Fibroblast of lung (primary cell): ENCODE measurements around the gene TBC1D8. TPM values are rescaled to one million over a fixed set of nuclear protein-coding genes. Genes with fewer than 3 reads are reported as not detected.

Experiments used
- DNase-seq, 2 donors: peaks; one replicate each; pipeline versions ENCODE4 v3.0.0 to v3.0.0-alpha.2; 2010; ENCODE audit warnings: low read depth in 2 of 2
- H2AFZ ChIP-seq: 2 replicates; pipeline ENCODE4 v1.5.1; 2012; ENCODE audit warnings: low read length, control low read depth, inconsistent platforms
- H3K27ac ChIP-seq: 2 replicates; pipeline ENCODE4 v1.5.1; 2011; ENCODE audit warnings: low read length, control low read depth; ENCODE audit not compliant: insufficient read depth
- H3K27me3 ChIP-seq: 2 replicates; pipeline ENCODE4 v1.5.1; 2011; ENCODE audit warnings: mild to moderate bottlenecking, low read length; ENCODE audit not compliant: control insufficient read depth, insufficient read depth
- H3K36me3 ChIP-seq: 2 replicates; pipeline ENCODE4 v1.5.1; 2011; ENCODE audit warnings: low read length; ENCODE audit not compliant: control insufficient read depth, insufficient read depth
- H3K4me1 ChIP-seq: 2 replicates; pipeline ENCODE4 v1.5.1; 2011; ENCODE audit warnings: low read length; ENCODE audit not compliant: control insufficient read depth, insufficient read depth; ENCODE audit errors: extremely low read depth
- H3K4me2 ChIP-seq: 2 replicates; pipeline ENCODE4 v1.5.1; 2011; ENCODE audit warnings: low read length, control low read depth; ENCODE audit not compliant: insufficient read depth; ENCODE audit errors: extremely low read depth
- H3K4me3 ChIP-seq, 4 experiments: fragments of 200-600 bp in 1 of 4; sonication (generic) in 1 of 4; replicated peaks in 1 of 4; 2 replicates each; pipeline ENCODE4 v1.5.1; 2011 to 2016; ENCODE audit warnings: low read length in 4 of 4, low read depth in 3 of 4, mild to moderate bottlenecking in 3 of 4, control low read depth in 2 of 4, inconsistent platforms in 1 of 4, mixed read lengths in 1 of 4; ENCODE audit not compliant: insufficient read depth in 1 of 4; ENCODE audit errors: control extremely low read depth in 1 of 4
- H3K79me2 ChIP-seq: 2 replicates; pipeline ENCODE4 v1.5.1; 2012; ENCODE audit warnings: mild to moderate bottlenecking, low read length, inconsistent platforms; ENCODE audit not compliant: control insufficient read depth, insufficient read depth
- H3K9ac ChIP-seq: 2 replicates; pipeline ENCODE4 v1.5.1; 2011; ENCODE audit warnings: mild to moderate bottlenecking, low read length, control low read depth; ENCODE audit not compliant: insufficient read depth
- H3K9me3 ChIP-seq: 2 replicates; pipeline ENCODE4 v1.5.1; 2012; ENCODE audit warnings: low read depth, low read length; ENCODE audit not compliant: control insufficient read depth, insufficient read depth
- H4K20me1 ChIP-seq: 2 replicates; pipeline ENCODE4 v1.5.1; 2011; ENCODE audit warnings: low read length; ENCODE audit not compliant: control insufficient read depth, insufficient read depth; ENCODE audit errors: extremely low read depth
- EZH2 ChIP-seq: IDR thresholded peaks from 2 replicates; pipeline ENCODE4 v1.5.1; 2012; ENCODE audit warnings: low read length, control low read depth, mild to moderate bottlenecking; ENCODE audit errors: missing control alignments
- polyA plus RNA-seq, 2 donors: library from polyadenylated mRNA; depleted of rRNA in 1 of 2; stranded (reverse) in 1 of 2; unstranded in 1 of 2; fragments of >200 nt; gene quantifications; 2 replicates each; pipeline ENCODE4 v1.2.1, GENCODE V29; 2011 to 2012; ENCODE audit warnings: missing spikeins in 1 of 2
- total RNA-seq: library from RNA; depleted of rRNA; stranded (reverse); fragments of >200 nt; gene quantifications from 2 replicates; pipeline ENCODE4 v1.2.1, GENCODE V29; 2014
- TF ChIP-seq, protein P1 (sequence below), 2 donors: IDR thresholded peaks in 1 of 2; conservative IDR thresholded peaks in 1 of 2; 1 replicate in 1 of 2; 2 replicates in 1 of 2; pipeline ENCODE4 v1.5.1; 2011 to 2012; ENCODE audit warnings: low read length in 2 of 2, control low read depth in 1 of 2, inconsistent platforms in 1 of 2, low read depth in 1 of 2, mild to moderate bottlenecking in 1 of 2

The TBC1D8 gene
- total and polyA plus RNA-seq, 2 donors (not counting 1 experiment from before 2014, with no cell fraction given), result 3.8 to 5.4 TPM

DNA sequence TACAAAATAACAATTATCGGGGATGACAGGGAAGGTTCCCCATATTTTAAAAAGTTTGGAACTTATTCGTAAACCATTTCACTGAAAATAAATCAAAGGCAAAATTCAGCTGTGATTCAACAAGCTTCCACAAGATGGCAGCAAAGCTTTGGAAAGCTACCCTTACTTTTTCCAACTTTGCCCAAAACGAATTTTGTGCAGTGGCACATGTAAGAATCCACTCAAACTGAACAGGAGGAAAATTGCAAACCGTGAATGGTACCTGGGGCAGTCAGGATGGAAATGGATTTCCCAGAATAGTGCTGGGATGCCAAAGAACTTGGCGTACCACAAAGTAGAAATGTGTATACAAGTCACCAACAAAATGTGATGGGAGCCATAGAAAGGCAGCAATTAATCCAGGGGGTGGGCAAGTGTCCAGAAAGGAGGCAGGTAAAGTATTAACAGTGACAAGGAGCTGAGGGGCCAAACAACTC, 138.4 kb downstream of the TBC1D8 start:
- Histone ChIP-seq H3K4me3 (no peak overlapping the region), H4K20me1 (no peaks in the 10 kb centered on the region), H3K27me3 (no peaks in the 10 kb centered on the region), H3K27ac (no peak overlapping the region), H2AFZ (no peak overlapping the region), H3K4me1 (no peaks in the 10 kb centered on the region), H3K79me2 (no peaks in the 10 kb centered on the region), H3K36me3 (peaks cover 5% of the 10 kb centered on the region), H3K9me3 (no peaks in the 10 kb centered on the region), H3K9ac (no peak overlapping the region), H3K4me2 (no peak overlapping the region)
- peak; percentile 27 to 66 for DNase-seq
- TF ChIP-seq EZH2, result no peak
- TF ChIP-seq, protein P1, sequence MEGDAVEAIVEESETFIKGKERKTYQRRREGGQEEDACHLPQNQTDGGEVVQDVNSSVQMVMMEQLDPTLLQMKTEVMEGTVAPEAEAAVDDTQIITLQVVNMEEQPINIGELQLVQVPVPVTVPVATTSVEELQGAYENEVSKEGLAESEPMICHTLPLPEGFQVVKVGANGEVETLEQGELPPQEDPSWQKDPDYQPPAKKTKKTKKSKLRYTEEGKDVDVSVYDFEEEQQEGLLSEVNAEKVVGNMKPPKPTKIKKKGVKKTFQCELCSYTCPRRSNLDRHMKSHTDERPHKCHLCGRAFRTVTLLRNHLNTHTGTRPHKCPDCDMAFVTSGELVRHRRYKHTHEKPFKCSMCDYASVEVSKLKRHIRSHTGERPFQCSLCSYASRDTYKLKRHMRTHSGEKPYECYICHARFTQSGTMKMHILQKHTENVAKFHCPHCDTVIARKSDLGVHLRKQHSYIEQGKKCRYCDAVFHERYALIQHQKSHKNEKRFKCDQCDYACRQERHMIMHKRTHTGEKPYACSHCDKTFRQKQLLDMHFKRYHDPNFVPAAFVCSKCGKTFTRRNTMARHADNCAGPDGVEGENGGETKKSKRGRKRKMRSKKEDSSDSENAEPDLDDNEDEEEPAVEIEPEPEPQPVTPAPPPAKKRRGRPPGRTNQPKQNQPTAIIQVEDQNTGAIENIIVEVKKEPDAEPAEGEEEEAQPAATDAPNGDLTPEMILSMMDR (conservative IDR thresholded peaks at IDR 0.05 in 1 of 2, IDR thresholded peaks at IDR 0.05 in 1 of 2; ENCODE audit: low read depth in 1 of 2, low read length in 2 of 2), result peak; percentile 80

GRCh38 chr2:101012054-101012705, 139.0 kb downstream of the TBC1D8 start:
- Histone ChIP-seq H3K79me2 (no peaks in the 10 kb centered on the region), H2AFZ (no peak overlapping the region), H3K27ac (no peak overlapping the region), H3K4me2 (no peak overlapping the region), H3K4me3 (no peak overlapping the region), H3K9me3 (no peaks in the 10 kb centered on the region), H3K9ac (no peak overlapping the region), H4K20me1 (no peaks in the 10 kb centered on the region), H3K4me1 (no peaks in the 10 kb centered on the region), H3K36me3 (peaks cover 5% of the 10 kb centered on the region), H3K27me3 (no peaks in the 10 kb centered on the region)
- TF ChIP-seq, protein P1 (conservative IDR thresholded peaks at IDR 0.05 in 1 of 2, IDR thresholded peaks at IDR 0.05 in 1 of 2; ENCODE audit: low read depth in 1 of 2, low read length in 2 of 2), result no peak
- no peak for TF ChIP-seq EZH2
- no peak for DNase-seq

DNA sequence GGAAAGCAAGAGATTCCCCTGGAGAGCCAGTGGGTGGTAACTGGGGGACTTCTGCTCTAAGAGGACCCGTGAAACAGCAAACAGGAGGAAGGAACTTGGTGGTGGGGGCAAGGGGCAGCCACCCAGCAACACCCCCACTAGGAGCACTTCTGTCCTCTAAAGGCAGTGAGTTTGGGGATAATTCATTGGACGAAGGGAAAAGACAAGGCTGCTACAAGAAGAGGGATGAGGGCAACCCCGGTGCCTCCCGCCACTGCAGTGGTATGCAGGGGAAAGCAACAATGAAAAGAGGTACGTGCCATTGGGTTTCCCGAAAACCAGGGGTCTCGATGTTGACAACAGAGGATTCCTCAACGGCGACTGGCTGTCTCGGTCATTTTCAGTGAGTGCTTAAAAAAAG, 140.0 kb downstream of the TBC1D8 start:
- Histone ChIP-seq H3K4me1 (no peaks in the 10 kb centered on the region), H3K9ac (no peak overlapping the region), H3K27me3 (no peaks in the 10 kb centered on the region), H4K20me1 (no peaks in the 10 kb centered on the region), H3K79me2 (peaks cover 2% of the 10 kb centered on the region), H2AFZ (no peak overlapping the region), H3K9me3 (no peaks in the 10 kb centered on the region), H3K36me3 (peaks cover 9% of the 10 kb centered on the region), H3K27ac (no peak overlapping the region), H3K4me2 (no peak overlapping the region), H3K4me3 (no peak overlapping the region)
- TF ChIP-seq, protein P1 (conservative IDR thresholded peaks at IDR 0.05 in 1 of 2, IDR thresholded peaks at IDR 0.05 in 1 of 2; ENCODE audit: low read depth in 1 of 2, low read length in 2 of 2), result no peak
- TF ChIP-seq EZH2, result no peak
- no peak for DNase-seq
